Measurements from ENCODE around the gene KCTD18. TPM values are rescaled to one million over a fixed set of nuclear protein-coding genes. Genes with fewer than 3 reads are reported as not detected.
A peak's percentile ranks its signal among the peaks of the same experiment; 100 is the strongest.

KCTD18 gene
- total RNA-seq, 2 experiments from 2014 or later = 15.2 to 16.7 TPM

- TF ChIP-seq, protein P1, sequence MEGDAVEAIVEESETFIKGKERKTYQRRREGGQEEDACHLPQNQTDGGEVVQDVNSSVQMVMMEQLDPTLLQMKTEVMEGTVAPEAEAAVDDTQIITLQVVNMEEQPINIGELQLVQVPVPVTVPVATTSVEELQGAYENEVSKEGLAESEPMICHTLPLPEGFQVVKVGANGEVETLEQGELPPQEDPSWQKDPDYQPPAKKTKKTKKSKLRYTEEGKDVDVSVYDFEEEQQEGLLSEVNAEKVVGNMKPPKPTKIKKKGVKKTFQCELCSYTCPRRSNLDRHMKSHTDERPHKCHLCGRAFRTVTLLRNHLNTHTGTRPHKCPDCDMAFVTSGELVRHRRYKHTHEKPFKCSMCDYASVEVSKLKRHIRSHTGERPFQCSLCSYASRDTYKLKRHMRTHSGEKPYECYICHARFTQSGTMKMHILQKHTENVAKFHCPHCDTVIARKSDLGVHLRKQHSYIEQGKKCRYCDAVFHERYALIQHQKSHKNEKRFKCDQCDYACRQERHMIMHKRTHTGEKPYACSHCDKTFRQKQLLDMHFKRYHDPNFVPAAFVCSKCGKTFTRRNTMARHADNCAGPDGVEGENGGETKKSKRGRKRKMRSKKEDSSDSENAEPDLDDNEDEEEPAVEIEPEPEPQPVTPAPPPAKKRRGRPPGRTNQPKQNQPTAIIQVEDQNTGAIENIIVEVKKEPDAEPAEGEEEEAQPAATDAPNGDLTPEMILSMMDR (IDR thresholded peaks at IDR 0.05) = no peak
- ATAC-seq = no peak
- no peak for DNase-seq
Measured at GRCh38 chr2:200451511-200451910, 58.4 kb downstream of the KCTD18 start.

GRCh38 chr2:200450288-200450687 lies 59.6 kb downstream of the KCTD18 start:
- TF ChIP-seq, protein P1 (IDR thresholded peaks at IDR 0.05) = no peak
- H3K36me3 Mint-ChIP-seq (ENCODE audit: low read depth) = no peaks in the 10 kb centered on the region
- peaks cover 25% of the 10 kb centered on the region for H3K4me1 Mint-ChIP-seq (ENCODE audit: low read depth)
- no peak for DNase-seq
- H3K9me3 Mint-ChIP-seq = no peaks in the 10 kb centered on the region
- intact Hi-C loops (cut with micrococcal nuclease) = no loop called here
- H3K27me3 Mint-ChIP-seq = no peaks in the 10 kb centered on the region
- no peak overlapping the region for H3K27ac Mint-ChIP-seq
- POLR2A ChIA-PET = no interaction called here
- CTCF ChIA-PET = interaction anchor here (1.4 kb wide), 1 partner anchor 21 kb away, joined by 5 read pairs; no protein-coding TSS in a partner anchor
- H3K4me3 Mint-ChIP-seq = no peak overlapping the region
- no peak for ATAC-seq

More at GRCh38 chr2:200451511-200451910, 58.4 kb downstream of the KCTD18 start:
- H3K9me3 Mint-ChIP-seq = no peaks in the 10 kb centered on the region
- H3K27me3 Mint-ChIP-seq = no peaks in the 10 kb centered on the region
- intact Hi-C loops (cut with micrococcal nuclease) = no loop called here
- ChIA-PET POLR2A (no interaction called here), CTCF (no interaction called here)
- H3K27ac Mint-ChIP-seq = no peak overlapping the region
- H3K4me3 Mint-ChIP-seq = no peak overlapping the region
- no peaks in the 10 kb centered on the region for H3K36me3 Mint-ChIP-seq (ENCODE audit: low read depth)
- peaks cover 23% of the 10 kb centered on the region for H3K4me1 Mint-ChIP-seq (ENCODE audit: low read depth)

DNA sequence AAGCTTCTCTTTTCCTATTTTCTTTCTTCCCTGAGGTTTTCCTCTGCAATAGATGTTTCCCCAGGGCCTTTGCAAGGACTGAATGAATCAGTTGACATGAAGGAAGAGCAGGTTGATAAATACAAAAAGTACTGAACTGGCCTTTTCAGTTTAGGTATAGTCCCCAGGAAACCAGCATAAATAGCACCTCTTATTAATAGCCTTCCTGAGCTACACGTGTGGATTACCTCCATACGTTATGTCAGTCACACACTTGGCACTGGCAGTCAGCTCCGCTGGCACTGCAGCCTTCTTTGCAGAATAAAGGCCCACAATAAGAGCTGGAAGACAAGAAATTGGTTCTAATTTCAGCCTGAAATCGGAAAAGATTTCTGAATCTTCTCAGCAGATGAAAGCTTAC lies 60.7 kb downstream of the KCTD18 start:
- Mint-ChIP-seq H3K27ac (no peak overlapping the region), H3K9me3 (no peaks in the 10 kb centered on the region), H3K27me3 (no peaks in the 10 kb centered on the region), H3K4me3 (no peak overlapping the region), H3K36me3 (ENCODE audit: low read depth) (no peaks in the 10 kb centered on the region), H3K4me1 (ENCODE audit: low read depth) (peaks cover 17% of the 10 kb centered on the region)
- POLR2A ChIA-PET = no interaction called here
- no peak for DNase-seq
- no peak for ATAC-seq
- CTCF ChIA-PET = interaction anchor here (1.2 to 1.4 kb wide), 3 partner anchors 18 to 32 kb away, joined by 3 to 5 read pairs (median 4); no protein-coding TSS in a partner anchor
- TF ChIP-seq, protein P1 (IDR thresholded peaks at IDR 0.05) = no peak
- intact Hi-C loops (cut with micrococcal nuclease) = no loop called here

- Mint-ChIP-seq H3K4me1 (ENCODE audit: low read depth) (peaks cover 15% of the 10 kb centered on the region), H3K9me3 (no peaks in the 10 kb centered on the region), H3K27ac (no peak overlapping the region), H3K4me3 (no peak overlapping the region), H3K36me3 (ENCODE audit: low read depth) (no peaks in the 10 kb centered on the region), H3K27me3 (no peaks in the 10 kb centered on the region)
- intact Hi-C loops (cut with micrococcal nuclease) = no loop called here
- ATAC-seq (no peak), DNase-seq (no peak)
- POLR2A ChIA-PET = no interaction called here
- TF ChIP-seq, protein P1 (IDR thresholded peaks at IDR 0.05) = no peak
- CTCF ChIA-PET = interaction anchor here (1.2 to 1.4 kb wide), 2 partner anchors 19 to 33 kb away, joined by 3 to 4 read pairs; no protein-coding TSS in a partner anchor
Measured at GRCh38 chr2:200448455-200448854, 61.4 kb downstream of the KCTD18 start.

GRCh38 chr2:200447139-200447855 lies 62.6 kb downstream of the KCTD18 start:
- Mint-ChIP-seq H3K36me3 (ENCODE audit: low read depth) (no peaks in the 10 kb centered on the region), H3K27ac (peak overlapping the region; percentile 48), H3K9me3 (no peaks in the 10 kb centered on the region), H3K27me3 (no peaks in the 10 kb centered on the region), H3K4me1 (ENCODE audit: low read depth) (peaks cover 15% of the 10 kb centered on the region), H3K4me3 (no peak overlapping the region)
- DNase-seq = no peak
- intact Hi-C loops (cut with micrococcal nuclease) = no loop called here
- ChIA-PET CTCF (no interaction called here), POLR2A (no interaction called here)
- no peak for ATAC-seq
- TF ChIP-seq, protein P1 (IDR thresholded peaks at IDR 0.05) = no peak
